Stomach (tissue), 4 donors: ENCODE measurements around the gene TUBG2.

ENCODE experiments used
- CTCF ChIP-seq, 7 experiments: fragments of 450-650 bp in 4 of 7; fragments of 200-600 bp in 3 of 7; sonication (generic) in 3 of 7; IDR thresholded peaks; one replicate each; pipeline ENCODE4 v1.5.1; 2016 to 2019; ENCODE audit warnings: antibody characterized with exemption in 7 of 7, control low read depth in 2 of 7, mild to moderate bottlenecking in 1 of 7
- EP300 ChIP-seq: sonication (generic); formaldehyde crosslinking; IDR thresholded peaks from one replicate; pipeline ENCODE4 v1.6.1; 2017; ENCODE audit warnings: antibody characterized with exemption
- POLR2A ChIP-seq, 4 donors: fragments of 450-650 bp; IDR thresholded peaks; one replicate each; pipeline ENCODE4 v1.6.1; 2016; ENCODE audit warnings: antibody characterized with exemption in 4 of 4, control low read depth in 2 of 4, mild to moderate bottlenecking in 1 of 4, moderate library complexity in 1 of 4
- POLR2AphosphoS5 ChIP-seq, 3 donors: sonication (generic); formaldehyde crosslinking; IDR thresholded peaks; one replicate each; pipeline ENCODE4 v1.6.1; 2016; ENCODE audit warnings: antibody characterized with exemption in 3 of 3

- peak in 6 of 7 experiments; percentile 3 to 95 (median 90) for TF ChIP-seq CTCF (IDR thresholded peaks at IDR 0.05)
- TF ChIP-seq POLR2AphosphoS5 (IDR thresholded peaks at IDR 0.05), result peak in 2 of 3 donors; percentile 44 to 80
- no peak for TF ChIP-seq POLR2A (IDR thresholded peaks at IDR 0.05)
- no peak for TF ChIP-seq EP300
Observed at GRCh38 chr17:42679492-42680330, 20.6 kb downstream of the TUBG2 start.
